HEK293 (cell line): ENCODE measurements around the gene RNF43.
A peak's percentile ranks its signal among the peaks of the same experiment; 100 is the strongest.

Experiments used
- CTCF ChIA-PET: fragments of 350-600 bp; formaldehyde crosslinking; extraction: SDS; loops from one replicate; lab custom pipeline; 2021; ENCODE audit warnings: antibody characterized with exemption; lab: Yijun Ruan, JAX
- POLR2A ChIA-PET: fragments of 300-600 bp; formaldehyde crosslinking; extraction: SDS; loops from one replicate; lab custom pipeline; 2020; ENCODE audit warnings: antibody characterized with exemption, inconsistent platforms; lab: Yijun Ruan, JAX
- H3K27ac ChIP-seq: fragments of 200-500 bp; sonication (Bioruptor generic); 2 replicates; pipeline ENCODE4 v1.5.1; 2014; ENCODE audit warnings: low read depth, low read length, control low read depth, inconsistent platforms; ENCODE audit errors: extremely low read depth
- H3K36me3 ChIP-seq, 2 experiments: fragments of 200-500 bp in 1 of 2; sonication (Bioruptor generic) in 1 of 2; 1 replicate in 1 of 2; 2 replicates in 1 of 2; pipeline ENCODE4 v1.5.1; 2014 to 2017; ENCODE audit warnings: inconsistent platforms in 2 of 2, low read length in 2 of 2; ENCODE audit not compliant: control insufficient read depth in 2 of 2, insufficient read depth in 1 of 2
- H3K4me1 ChIP-seq: fragments of 200-500 bp; sonication (Bioruptor generic); 2 replicates; pipeline ENCODE4 v1.5.1; 2014; ENCODE audit warnings: mild to moderate bottlenecking, low read length, inconsistent platforms; ENCODE audit not compliant: control insufficient read depth, insufficient read depth
- H3K4me3 ChIP-seq: 2 replicates; pipeline ENCODE4 v1.5.1; 2011; ENCODE audit warnings: low read depth, mild to moderate bottlenecking, control low read depth, low read length, moderate library complexity
- H3K9me3 ChIP-seq: fragments of 200-500 bp; sonication (Bioruptor generic); 2 replicates; pipeline ENCODE4 v1.5.1; 2014; ENCODE audit warnings: low read depth, low read length, inconsistent platforms; ENCODE audit not compliant: control insufficient read depth, insufficient read depth
- GLI2 ChIP-seq: fragments of 450-650 bp; formaldehyde crosslinking; IDR thresholded peaks from 2 replicates; pipeline ENCODE4; 2017; ENCODE audit warnings: missing biosample characterization, missing genetic modification characterization, low read depth, borderline replicate concordance
- GLIS1 ChIP-seq: fragments of 450-650 bp; formaldehyde crosslinking; IDR thresholded peaks from 2 replicates; pipeline ENCODE4 v1.5.1; 2016; ENCODE audit warnings: missing biosample characterization, missing genetic modification characterization
- MEIS1 ChIP-seq: sonication (generic); formaldehyde crosslinking; IDR thresholded peaks from 2 replicates; pipeline ENCODE4 v1.8.1; 2022; ENCODE audit warnings: missing genetic modification reagents, mild to moderate bottlenecking, borderline replicate concordance
- SCRT1 ChIP-seq: fragments of 450-650 bp; formaldehyde crosslinking; IDR thresholded peaks from 2 replicates; pipeline ENCODE4 v1.5.1; 2016; ENCODE audit warnings: missing biosample characterization, missing genetic modification characterization, borderline replicate concordance
- SCRT2 ChIP-seq: fragments of 450-650 bp; formaldehyde crosslinking; IDR thresholded peaks from 2 replicates; pipeline ENCODE4 v1.5.1; 2016; ENCODE audit warnings: missing biosample characterization, missing genetic modification characterization
- ZFHX2 ChIP-seq: fragments of 450-650 bp; formaldehyde crosslinking; conservative IDR thresholded peaks from 2 replicates; pipeline ENCODE4 v1.5.1; 2016; ENCODE audit warnings: missing biosample characterization, missing genetic modification characterization
- ZFP69B ChIP-seq: fragments of 450-650 bp; formaldehyde crosslinking; IDR thresholded peaks from 2 replicates; pipeline ENCODE4 v1.5.1; 2016; ENCODE audit warnings: missing biosample characterization, missing genetic modification characterization
- ZNF174 ChIP-seq: fragments of 450-650 bp; formaldehyde crosslinking; IDR thresholded peaks from 2 replicates; pipeline ENCODE4 v1.5.0; 2017; ENCODE audit warnings: missing biosample characterization, mild to moderate bottlenecking, missing genetic modification characterization
- ZNF221 ChIP-seq: fragments of 450-650 bp; formaldehyde crosslinking; IDR thresholded peaks from 2 replicates; pipeline ENCODE4 v1.5.1; 2017; ENCODE audit warnings: missing biosample characterization, missing genetic modification characterization, borderline replicate concordance
- ZNF391 ChIP-seq: fragments of 450-650 bp; formaldehyde crosslinking; IDR thresholded peaks from 2 replicates; pipeline ENCODE4 v1.5.1; 2016; ENCODE audit warnings: low read depth, missing biosample characterization, missing genetic modification characterization, borderline replicate concordance
- ZNF658 ChIP-seq: fragments of 450-650 bp; formaldehyde crosslinking; IDR thresholded peaks from 2 replicates; pipeline ENCODE4; 2016; ENCODE audit warnings: missing biosample characterization, missing genetic modification characterization
- TF ChIP-seq, protein P1 (sequence below): fragments of 450-650 bp; formaldehyde crosslinking; IDR thresholded peaks from 2 replicates; pipeline ENCODE4; 2016; ENCODE audit warnings: missing biosample characterization, missing genetic modification characterization
- TF ChIP-seq, protein P2 (sequence below): fragments of 450-650 bp; formaldehyde crosslinking; IDR thresholded peaks from 2 replicates; pipeline ENCODE4 v1.5.1; 2016; ENCODE audit warnings: missing biosample characterization, missing genetic modification characterization
- TF ChIP-seq, protein P3 (sequence below): fragments of 450-650 bp; formaldehyde crosslinking; IDR thresholded peaks from 2 replicates; pipeline ENCODE4 v1.5.1; 2016; ENCODE audit warnings: missing biosample characterization, missing genetic modification characterization
- TF ChIP-seq, protein P4 (sequence below): fragments of 450-650 bp; formaldehyde crosslinking; IDR thresholded peaks from 2 replicates; pipeline ENCODE4 v1.5.1; 2016; ENCODE audit warnings: missing biosample characterization, missing genetic modification characterization

Gene RNF43

DNA sequence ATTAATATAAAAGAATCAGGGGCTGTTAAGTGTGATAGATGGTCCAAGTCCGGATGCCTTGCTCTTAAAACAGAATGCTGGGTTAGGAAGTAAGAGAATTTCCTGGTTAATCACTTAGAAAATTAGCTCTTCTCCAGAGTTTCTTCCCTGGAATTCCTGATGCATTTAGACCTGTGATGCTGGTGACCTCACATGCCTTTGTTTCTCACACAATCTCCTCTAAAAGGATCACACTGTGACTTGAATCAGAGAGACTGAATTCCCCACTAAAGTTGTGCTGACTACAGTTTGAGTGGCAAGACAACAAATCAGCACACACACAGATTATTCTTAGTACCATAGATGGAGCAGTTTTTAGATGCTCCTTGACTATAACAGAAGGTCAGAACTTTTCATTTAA is 4.4 kb upstream of the RNF43 start:
- ChIA-PET POLR2A (no interaction called here), CTCF (interaction anchor here (0.6 to 3.2 kb wide), 4 partner anchors 9 to 361 kb away, joined by 3 to 11 read pairs (median 3); partner anchors contain the start of gene SUPT4H1)
- TF ChIP-seq, protein P1, sequence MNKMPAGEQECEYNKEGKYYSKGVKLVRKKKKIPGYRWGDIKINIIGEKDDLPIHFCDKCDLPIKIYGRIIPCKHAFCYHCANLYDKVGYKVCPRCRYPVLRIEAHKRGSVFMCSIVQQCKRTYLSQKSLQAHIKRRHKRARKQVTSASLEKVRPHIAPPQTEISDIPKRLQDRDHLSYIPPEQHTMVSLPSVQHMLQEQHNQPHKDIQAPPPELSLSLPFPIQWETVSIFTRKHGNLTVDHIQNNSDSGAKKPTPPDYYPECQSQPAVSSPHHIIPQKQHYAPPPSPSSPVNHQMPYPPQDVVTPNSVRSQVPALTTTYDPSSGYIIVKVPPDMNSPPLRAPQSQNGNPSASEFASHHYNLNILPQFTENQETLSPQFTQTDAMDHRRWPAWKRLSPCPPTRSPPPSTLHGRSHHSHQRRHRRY (tag by site-specific recombination), result no peak
- no peak overlapping the region for H3K4me3 ChIP-seq
- H3K9me3 ChIP-seq, result no peaks in the 10 kb centered on the region
- no peak overlapping the region for H3K27ac ChIP-seq
- H3K36me3 ChIP-seq, result no peaks in the 10 kb centered on the region
- peaks cover 7% of the 10 kb centered on the region; the same call in 1 of the 2 replicates for H3K4me1 ChIP-seq

DNA sequence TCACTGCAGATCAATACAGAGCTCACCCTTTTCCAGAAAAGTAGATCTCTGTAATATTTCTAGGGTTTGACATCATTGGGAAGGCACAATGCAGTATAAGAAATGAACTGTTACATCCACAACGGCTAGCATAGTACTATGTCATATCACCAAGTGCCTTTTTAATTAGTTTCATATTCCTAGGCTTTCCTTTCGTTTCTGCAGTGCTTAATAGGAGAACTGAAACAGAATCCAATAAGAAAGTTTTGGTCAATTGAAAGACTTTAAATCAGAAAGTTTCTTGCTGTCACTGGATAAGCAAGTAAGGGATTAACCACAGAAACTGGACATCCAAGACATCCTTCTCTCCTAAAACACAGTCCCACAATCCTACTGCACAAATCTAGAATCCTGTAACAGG is 3.5 kb upstream of the RNF43 start:
- Histone ChIP-seq H3K27ac (no peak overlapping the region), H3K9me3 (no peaks in the 10 kb centered on the region), H3K4me3 (no peak overlapping the region), H3K36me3 (no peaks in the 10 kb centered on the region), H3K4me1 (peaks cover 7% of the 10 kb centered on the region; the same call in 1 of the 2 replicates)
- CTCF ChIA-PET, result interaction anchor here (0.6 to 3.2 kb wide), 4 partner anchors 69 to 226 kb away, joined by 3 to 11 read pairs (median 3); partner anchors contain the start of gene SUPT4H1
- TF ChIP-seq ZNF391 (tag by site-specific recombination) (no peak), ZNF221 (tag by site-specific recombination) (no peak), ZNF658 (tag by site-specific recombination) (no peak), GLI2 (tag by site-specific recombination) (0 out of 2 replicates have a peak, but pooled peaks have one; percentile 11)
- TF ChIP-seq, protein P2, sequence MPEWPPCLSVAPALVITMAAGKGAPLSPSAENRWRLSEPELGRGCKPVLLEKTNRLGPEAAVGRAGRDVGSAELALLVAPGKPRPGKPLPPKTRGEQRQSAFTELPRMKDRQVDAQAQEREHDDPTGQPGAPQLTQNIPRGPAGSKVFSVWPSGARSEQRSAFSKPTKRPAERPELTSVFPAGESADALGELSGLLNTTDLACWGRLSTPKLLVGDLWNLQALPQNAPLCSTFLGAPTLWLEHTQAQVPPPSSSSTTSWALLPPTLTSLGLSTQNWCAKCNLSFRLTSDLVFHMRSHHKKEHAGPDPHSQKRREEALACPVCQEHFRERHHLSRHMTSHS (tag by site-specific recombination), result no peak
- TF ChIP-seq, protein P3, sequence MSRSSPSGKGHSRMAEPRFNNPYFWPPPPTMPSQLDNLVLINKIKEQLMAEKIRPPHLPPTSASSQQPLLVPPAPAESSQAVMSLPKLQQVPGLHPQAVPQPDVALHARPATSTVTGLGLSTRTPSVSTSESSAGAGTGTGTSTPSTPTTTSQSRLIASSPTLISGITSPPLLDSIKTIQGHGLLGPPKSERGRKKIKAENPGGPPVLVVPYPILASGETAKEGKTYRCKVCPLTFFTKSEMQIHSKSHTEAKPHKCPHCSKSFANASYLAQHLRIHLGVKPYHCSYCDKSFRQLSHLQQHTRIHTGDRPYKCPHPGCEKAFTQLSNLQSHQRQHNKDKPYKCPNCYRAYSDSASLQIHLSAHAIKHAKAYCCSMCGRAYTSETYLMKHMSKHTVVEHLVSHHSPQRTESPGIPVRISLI, result no peak
- POLR2A ChIA-PET, result interaction anchor here (1.4 kb wide), 1 partner anchor 68 kb away, joined by 7 read pairs; the partner anchor contains the start of gene SUPT4H1

DNA sequence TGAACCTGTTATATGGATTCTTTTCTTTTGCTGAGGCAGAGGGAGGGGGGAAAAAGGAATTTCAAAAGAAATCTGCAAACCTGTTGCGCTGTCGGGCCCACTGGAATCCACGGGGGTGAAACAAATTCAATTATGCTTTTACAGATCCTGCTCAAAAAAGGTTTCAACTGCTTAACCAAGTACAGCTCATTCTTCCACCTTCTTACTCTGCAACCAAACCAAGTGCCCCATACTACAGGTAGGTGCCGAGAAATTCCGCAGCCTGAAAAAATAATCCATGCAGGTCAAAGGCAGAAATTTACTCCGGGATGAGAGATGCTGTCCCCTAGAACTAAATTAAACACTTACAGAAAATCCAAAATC is 416 bp downstream of the RNF43 start:
- no peaks in the 10 kb centered on the region for H3K9me3 ChIP-seq
- TF ChIP-seq SCRT1 (tag by site-specific recombination) (peak; percentile 77; the same call in 1 of the 2 replicates), ZNF174 (no peak), ZFP69B (peak; percentile 26; the same call in 1 of the 2 replicates), SCRT2 (peak; percentile 95), MEIS1 (CRISPR knock-in tag) (no peak), GLIS1 (tag by site-specific recombination) (no peak), ZNF221 (tag by site-specific recombination) (no peak), ZFHX2 (tag by site-specific recombination) (no peak)
- TF ChIP-seq, protein P4, sequence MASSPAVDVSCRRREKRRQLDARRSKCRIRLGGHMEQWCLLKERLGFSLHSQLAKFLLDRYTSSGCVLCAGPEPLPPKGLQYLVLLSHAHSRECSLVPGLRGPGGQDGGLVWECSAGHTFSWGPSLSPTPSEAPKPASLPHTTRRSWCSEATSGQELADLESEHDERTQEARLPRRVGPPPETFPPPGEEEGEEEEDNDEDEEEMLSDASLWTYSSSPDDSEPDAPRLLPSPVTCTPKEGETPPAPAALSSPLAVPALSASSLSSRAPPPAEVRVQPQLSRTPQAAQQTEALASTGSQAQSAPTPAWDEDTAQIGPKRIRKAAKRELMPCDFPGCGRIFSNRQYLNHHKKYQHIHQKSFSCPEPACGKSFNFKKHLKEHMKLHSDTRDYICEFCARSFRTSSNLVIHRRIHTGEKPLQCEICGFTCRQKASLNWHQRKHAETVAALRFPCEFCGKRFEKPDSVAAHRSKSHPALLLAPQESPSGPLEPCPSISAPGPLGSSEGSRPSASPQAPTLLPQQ (tag by site-specific recombination), result peak; percentile 10; the same call in 1 of the 2 replicates
- H3K4me1 ChIP-seq, result peaks cover 16% of the 10 kb centered on the region
- ChIA-PET CTCF (interaction anchor here (0.5 to 5.7 kb wide), 30 partner anchors 9 to 1232 kb away, joined by 3 to 100 read pairs (median 4); partner anchors contain the start of gene SUPT4H1), POLR2A (interaction anchor here (0.5 to 5.4 kb wide), 25 partner anchors 9 to 739 kb away, joined by 3 to 130 read pairs (median 5); partner anchors contain the start of genes MTMR4, PRR11, SKA2 and SRSF1)
- peak overlapping the region; percentile 89 for H3K27ac ChIP-seq
- H3K36me3 ChIP-seq, result no peaks in the 10 kb centered on the region
- H3K4me3 ChIP-seq, result peak overlapping the region; percentile 52
